HFFc6 (cell line): ENCODE measurements around the gene FAIM2. TPM values are rescaled to one million over a fixed set of nuclear protein-coding genes. Genes with fewer than 3 reads are reported as not detected.

Experiments used
- DNase-seq: peaks from one replicate; pipeline ENCODE4 v3.0.0-alpha.2; 2018
- H3K27ac Mint-ChIP-seq: 2 replicates; pipeline ENCODE4 v1.8.0; 2020; ENCODE audit warnings: mild to moderate bottlenecking, mixed read lengths
- H3K27me3 Mint-ChIP-seq: 2 replicates; pipeline ENCODE4 v1.8.0; 2021; ENCODE audit warnings: mild to moderate bottlenecking, moderate library complexity, mixed read lengths; ENCODE audit not compliant: insufficient read depth
- H3K36me3 Mint-ChIP-seq: 2 replicates; pipeline ENCODE4 v1.8.0; 2021; ENCODE audit warnings: low read depth, mixed read lengths
- H3K4me1 Mint-ChIP-seq: 2 replicates; pipeline ENCODE4 v1.8.0; 2020; ENCODE audit warnings: low read depth, mixed read lengths
- H3K4me3 Mint-ChIP-seq: 2 replicates; pipeline ENCODE4 v1.8.0; 2020; ENCODE audit warnings: mild to moderate bottlenecking, moderate library complexity, mixed read lengths
- H3K9me3 Mint-ChIP-seq: 2 replicates; pipeline ENCODE4 v1.8.0; 2020; ENCODE audit warnings: mild to moderate bottlenecking, mixed read lengths
- CTCF ChIP-seq: fragments of 200-600 bp; sonication (generic); IDR thresholded peaks from 2 replicates; pipeline ENCODE4 v1.5.0; 2021; ENCODE audit warnings: antibody characterized with exemption, mild to moderate bottlenecking
- total RNA-seq, 6 experiments: library from RNA; stranded (reverse); fragmentation: NEBNext Ultra II Directional; extraction: Animal tissue kit (Norgen Biotek cat#: 25700); gene quantifications; 2 replicates in 1 of 6; 3 replicates in 5 of 6; pipeline ENCODE4 v1.2.3, GENCODE V29; 2021

The FAIM2 gene
- total RNA-seq, 6 experiments from 2014 or later = 0.24 to 1.1 (median 1.1) TPM

GRCh38 chr12:49869816-49870500 lies 33.7 kb downstream of the FAIM2 start:
- no peak for DNase-seq
- peak overlapping the region; percentile 39 for H3K4me3 Mint-ChIP-seq
- TF ChIP-seq CTCF = no peak
- no peaks in the 10 kb centered on the region for H3K36me3 Mint-ChIP-seq
- peak overlapping the region; percentile 78 for H3K27ac Mint-ChIP-seq
- H3K9me3 Mint-ChIP-seq = no peaks in the 10 kb centered on the region
- H3K4me1 Mint-ChIP-seq = peaks cover 61% of the 10 kb centered on the region
- H3K27me3 Mint-ChIP-seq = peaks cover 17% of the 10 kb centered on the region

- no peak for TF ChIP-seq CTCF
- Mint-ChIP-seq H3K27ac (peak overlapping the region; percentile 78), H3K36me3 (no peaks in the 10 kb centered on the region), H3K9me3 (no peaks in the 10 kb centered on the region), H3K4me1 (peaks cover 66% of the 10 kb centered on the region), H3K27me3 (peaks cover 22% of the 10 kb centered on the region), H3K4me3 (peak overlapping the region; percentile 39)
- DNase-seq = peak; percentile 99
These were observed 34.5 kb downstream of the FAIM2 start for GRCh38 chr12:49868952-49869815.

GRCh38 chr12:49868449-49868848 lies 35.3 kb downstream of the FAIM2 start:
- Mint-ChIP-seq H3K27ac (peak overlapping the region; percentile 78), H3K9me3 (no peaks in the 10 kb centered on the region), H3K4me3 (no peak overlapping the region), H3K36me3 (no peaks in the 10 kb centered on the region), H3K27me3 (peaks cover 23% of the 10 kb centered on the region), H3K4me1 (peaks cover 60% of the 10 kb centered on the region)
- no peak for TF ChIP-seq CTCF
- no peak for DNase-seq

- no peak overlapping the region for H3K4me3 Mint-ChIP-seq
- DNase-seq = no peak
- H3K27ac Mint-ChIP-seq = no peak overlapping the region
- H3K36me3 Mint-ChIP-seq = no peaks in the 10 kb centered on the region
- H3K4me1 Mint-ChIP-seq = peaks cover 53% of the 10 kb centered on the region
- peaks cover 24% of the 10 kb centered on the region for H3K27me3 Mint-ChIP-seq
- no peaks in the 10 kb centered on the region for H3K9me3 Mint-ChIP-seq
- no peak for TF ChIP-seq CTCF
These were observed 35.9 kb downstream of the FAIM2 start for GRCh38 chr12:49867570-49868341.

GRCh38 chr12:49866859-49867569 lies 36.7 kb downstream of the FAIM2 start:
- H3K9me3 Mint-ChIP-seq = no peaks in the 10 kb centered on the region
- H3K27me3 Mint-ChIP-seq = peaks cover 24% of the 10 kb centered on the region
- no peak overlapping the region for H3K4me3 Mint-ChIP-seq
- peak; percentile 97 for TF ChIP-seq CTCF
- H3K36me3 Mint-ChIP-seq = no peaks in the 10 kb centered on the region
- peaks cover 46% of the 10 kb centered on the region for H3K4me1 Mint-ChIP-seq
- no peak overlapping the region for H3K27ac Mint-ChIP-seq
- peak; percentile 30 for DNase-seq
